ENCODE measurements around the gene VWA3A. TPM values are rescaled to one million over a fixed set of nuclear protein-coding genes. Genes with fewer than 3 reads are reported as not detected.

VWA3A gene
- total and polyA plus RNA-seq, 2 donors (not counting 3 experiments of a cell fraction or from before 2014, with no cell fraction given), result 0.12 to 0.84 TPM

- Histone ChIP-seq H3K4me1 (ENCODE audit: control insufficient read depth, extremely low read depth, insufficient read depth, low read length) (peaks cover 30% of the 10 kb centered on the region), H3K27me3 (ENCODE audit: control insufficient read depth in 2 of 2, insufficient read depth in 2 of 2, low read length in 2 of 2) (no peaks in the 10 kb centered on the region), H3K4me2 (ENCODE audit: insufficient read depth, low read length) (no peak overlapping the region), H3K9me1 (replicated peaks; ENCODE audit: control insufficient read depth, extremely low read depth, insufficient read depth, low read length) (no peaks in the 10 kb centered on the region), H3K9me3 (replicated peaks; ENCODE audit: control insufficient read depth, insufficient read depth, low read length) (no peaks in the 10 kb centered on the region), H3K9ac (replicated peaks; ENCODE audit: extremely low read depth, insufficient read depth, low read length) (no peak overlapping the region), H2AFZ (ENCODE audit: low read depth, low read length) (no peak overlapping the region), H3K27ac (ENCODE audit: insufficient read depth, low read depth, low read length) (no peak overlapping the region), H3K36me3 (ENCODE audit: control insufficient read depth in 2 of 2, extremely low read depth in 1 of 2, insufficient read depth in 2 of 2, low read length in 2 of 2) (no peaks in the 10 kb centered on the region), H3K79me2 (ENCODE audit: control insufficient read depth, insufficient read depth, low read length) (no peaks in the 10 kb centered on the region), H3K4me3 (replicated peaks in 1 of 3; ENCODE audit: insufficient read depth in 1 of 3, low read depth in 1 of 3, low read length in 3 of 3) (no peak overlapping the region), H4K20me1 (replicated peaks; ENCODE audit: control insufficient read depth, extremely low read depth, insufficient read depth, low read length) (no peaks in the 10 kb centered on the region)
- dilution Hi-C loops (cut with MboI; ENCODE audit: extremely low pct_ligation_motif_present, low sequenced_read_pairs), result no loop called here
- POLR2A ChIA-PET, result no interaction called here
- CTCF ChIA-PET, result interaction anchor here (1.5 to 2.2 kb wide), 2 partner anchors 100 to 106 kb away, joined by 3 to 24 read pairs; no protein-coding TSS in a partner anchor
- FAIRE-seq (no peak), DNase-seq (ENCODE audit: low read depth, low spot score) (no peak)
- TF ChIP-seq POLR2A (IDR thresholded peaks at IDR 0.05; ENCODE audit: low read depth, low read length) (no peak), POLR2AphosphoS5 (IDR thresholded peaks at IDR 0.05; ENCODE audit: insufficient read depth, low read depth, low read length) (no peak), FOS (IDR thresholded peaks at IDR 0.05; ENCODE audit: borderline replicate concordance, insufficient read depth, low read length) (no peak), EZH2 (IDR thresholded peaks at IDR 0.05; ENCODE audit: borderline replicate concordance, low read depth, low read length, severe bottlenecking) (no peak), JUN (IDR thresholded peaks at IDR 0.05; ENCODE audit: borderline replicate concordance, insufficient read depth, insufficient read length, low read depth) (no peak), GATA2 (IDR thresholded peaks at IDR 0.05; ENCODE audit: insufficient read depth, insufficient read length, low read depth, low read length) (no peak), MYC (IDR thresholded peaks at IDR 0.05; ENCODE audit: low read depth, low read length) (no peak)
- TF ChIP-seq, protein P1, sequence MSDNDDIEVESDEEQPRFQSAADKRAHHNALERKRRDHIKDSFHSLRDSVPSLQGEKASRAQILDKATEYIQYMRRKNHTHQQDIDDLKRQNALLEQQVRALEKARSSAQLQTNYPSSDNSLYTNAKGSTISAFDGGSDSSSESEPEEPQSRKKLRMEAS (IDR thresholded peaks at IDR 0.05; ENCODE audit: insufficient read depth, insufficient read length), result no peak
- TF ChIP-seq, protein P2, sequence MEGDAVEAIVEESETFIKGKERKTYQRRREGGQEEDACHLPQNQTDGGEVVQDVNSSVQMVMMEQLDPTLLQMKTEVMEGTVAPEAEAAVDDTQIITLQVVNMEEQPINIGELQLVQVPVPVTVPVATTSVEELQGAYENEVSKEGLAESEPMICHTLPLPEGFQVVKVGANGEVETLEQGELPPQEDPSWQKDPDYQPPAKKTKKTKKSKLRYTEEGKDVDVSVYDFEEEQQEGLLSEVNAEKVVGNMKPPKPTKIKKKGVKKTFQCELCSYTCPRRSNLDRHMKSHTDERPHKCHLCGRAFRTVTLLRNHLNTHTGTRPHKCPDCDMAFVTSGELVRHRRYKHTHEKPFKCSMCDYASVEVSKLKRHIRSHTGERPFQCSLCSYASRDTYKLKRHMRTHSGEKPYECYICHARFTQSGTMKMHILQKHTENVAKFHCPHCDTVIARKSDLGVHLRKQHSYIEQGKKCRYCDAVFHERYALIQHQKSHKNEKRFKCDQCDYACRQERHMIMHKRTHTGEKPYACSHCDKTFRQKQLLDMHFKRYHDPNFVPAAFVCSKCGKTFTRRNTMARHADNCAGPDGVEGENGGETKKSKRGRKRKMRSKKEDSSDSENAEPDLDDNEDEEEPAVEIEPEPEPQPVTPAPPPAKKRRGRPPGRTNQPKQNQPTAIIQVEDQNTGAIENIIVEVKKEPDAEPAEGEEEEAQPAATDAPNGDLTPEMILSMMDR (IDR thresholded peaks at IDR 0.05; ENCODE audit: extremely low read depth in 1 of 2, insufficient read depth in 1 of 2, low read depth in 1 of 2, low read length in 2 of 2), result no peak
- intact Hi-C loops (cut with micrococcal nuclease), result loop anchor here (1.0 to 5.0 kb wide), 3 partner anchors 11 to 1293 kb away; partner anchors contain the start of genes DCUN1D3, EEF2K and LYRM1
- no TSS peak for BruUV-seq (replicated peaks)
Measured at GRCh38 chr16:22194707-22195444, 102.5 kb downstream of the VWA3A start.

Data from endothelial cell of umbilical vein (primary cell).